ENCODE data around the gene VSIR. TPM values are rescaled to one million over a fixed set of nuclear protein-coding genes. Genes with fewer than 3 reads are reported as not detected.

VSIR gene
- total and polyA plus RNA-seq, 3 donors from 2014 or later = 26.1 to 54.6 (median 54.4) TPM

DNA sequence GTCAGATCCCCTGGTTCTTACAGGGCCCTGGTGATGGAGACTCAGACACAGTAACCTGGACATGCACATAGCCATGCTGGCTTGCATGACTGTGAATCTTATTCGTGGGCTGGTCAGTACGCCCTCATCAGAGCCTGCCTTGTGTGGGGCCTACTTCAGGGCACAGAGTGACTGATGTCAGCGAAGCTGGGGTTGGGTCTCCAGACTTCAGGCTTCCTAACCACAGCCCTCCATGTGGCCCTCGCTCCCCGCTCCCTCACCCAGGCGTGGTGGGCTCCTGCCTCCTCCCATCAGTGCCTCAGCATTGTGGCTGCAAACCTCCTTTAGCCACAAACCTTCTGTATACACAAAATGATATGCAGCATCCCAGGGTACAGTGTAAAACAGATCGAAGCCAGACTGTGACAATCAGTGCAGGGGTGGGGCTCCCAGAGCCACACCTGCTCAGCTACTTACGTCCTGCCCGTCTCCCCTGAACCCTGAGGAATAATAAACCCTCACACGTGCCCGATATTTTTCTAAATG, 46.7 kb downstream of the VSIR start:
- no peaks in the 10 kb centered on the region for H3K36me3 ChIP-seq (ENCODE audit: low read depth, missing control alignments)
- TF ChIP-seq, protein P1, sequence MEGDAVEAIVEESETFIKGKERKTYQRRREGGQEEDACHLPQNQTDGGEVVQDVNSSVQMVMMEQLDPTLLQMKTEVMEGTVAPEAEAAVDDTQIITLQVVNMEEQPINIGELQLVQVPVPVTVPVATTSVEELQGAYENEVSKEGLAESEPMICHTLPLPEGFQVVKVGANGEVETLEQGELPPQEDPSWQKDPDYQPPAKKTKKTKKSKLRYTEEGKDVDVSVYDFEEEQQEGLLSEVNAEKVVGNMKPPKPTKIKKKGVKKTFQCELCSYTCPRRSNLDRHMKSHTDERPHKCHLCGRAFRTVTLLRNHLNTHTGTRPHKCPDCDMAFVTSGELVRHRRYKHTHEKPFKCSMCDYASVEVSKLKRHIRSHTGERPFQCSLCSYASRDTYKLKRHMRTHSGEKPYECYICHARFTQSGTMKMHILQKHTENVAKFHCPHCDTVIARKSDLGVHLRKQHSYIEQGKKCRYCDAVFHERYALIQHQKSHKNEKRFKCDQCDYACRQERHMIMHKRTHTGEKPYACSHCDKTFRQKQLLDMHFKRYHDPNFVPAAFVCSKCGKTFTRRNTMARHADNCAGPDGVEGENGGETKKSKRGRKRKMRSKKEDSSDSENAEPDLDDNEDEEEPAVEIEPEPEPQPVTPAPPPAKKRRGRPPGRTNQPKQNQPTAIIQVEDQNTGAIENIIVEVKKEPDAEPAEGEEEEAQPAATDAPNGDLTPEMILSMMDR (IDR thresholded peaks at IDR 0.05) = no peak
- TF ChIP-seq POLR2A (IDR thresholded peaks at IDR 0.05) = no peak
- intact Hi-C loops (cut with DNase I; ENCODE audit: low total_unique reads) = no loop called here
- no peaks in the 10 kb centered on the region for H3K9me3 ChIP-seq
- no peak for DNase-seq
- WGBS, 2 donors = 88 to 92% methylated on average over 10 to 11 of the region's 11 CpGs
- H3K4me1 ChIP-seq = peaks cover 18% of the 10 kb centered on the region
- H3K27ac ChIP-seq = no peak overlapping the region
- no peaks in the 10 kb centered on the region for H3K27me3 ChIP-seq
- no peak overlapping the region for H3K4me3 ChIP-seq

DNA sequence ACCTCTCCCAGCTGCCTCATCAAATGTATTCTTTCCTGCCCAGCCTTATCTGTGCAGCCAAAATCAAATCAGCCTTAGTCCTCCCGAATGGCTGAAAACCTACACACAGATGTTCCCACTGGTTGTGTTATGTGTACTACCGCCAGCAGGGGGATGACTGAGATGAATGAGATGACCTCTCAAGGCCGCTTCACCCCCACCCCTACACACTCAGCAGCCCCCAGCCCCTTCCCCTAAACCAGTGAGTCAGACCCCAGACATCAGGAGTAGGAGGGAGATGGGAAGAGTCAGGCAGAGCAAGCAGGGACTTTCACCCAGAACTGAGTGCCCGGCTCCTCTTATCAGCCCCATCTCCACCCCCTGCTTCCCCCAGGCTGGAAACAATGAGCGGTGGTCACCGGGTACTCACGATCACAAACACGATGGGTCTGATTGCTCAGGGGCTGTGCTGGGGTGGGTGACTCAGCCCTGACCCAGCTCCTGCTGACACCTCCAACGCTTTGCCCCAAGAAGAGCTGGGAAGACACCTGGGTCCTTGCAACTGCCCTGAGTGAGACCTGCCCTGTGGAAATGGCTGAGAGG, 47.2 kb downstream of the VSIR start:
- H3K9me3 ChIP-seq = no peaks in the 10 kb centered on the region
- H3K27me3 ChIP-seq = no peaks in the 10 kb centered on the region
- DNase-seq = no peak
- peaks cover 18% of the 10 kb centered on the region for H3K4me1 ChIP-seq
- H3K27ac ChIP-seq = no peak overlapping the region
- H3K36me3 ChIP-seq (ENCODE audit: low read depth, missing control alignments) = no peaks in the 10 kb centered on the region
- no peak overlapping the region for H3K4me3 ChIP-seq
- intact Hi-C loops (cut with DNase I; ENCODE audit: low total_unique reads) = no loop called here
- no peak for TF ChIP-seq POLR2A (IDR thresholded peaks at IDR 0.05)
- TF ChIP-seq, protein P1 (IDR thresholded peaks at IDR 0.05) = peak in 1 of 3 experiments; percentile 14
- 74 to 75% methylated on average over 3 to 9 of the region's 9 CpGs for WGBS, 2 donors

DNA sequence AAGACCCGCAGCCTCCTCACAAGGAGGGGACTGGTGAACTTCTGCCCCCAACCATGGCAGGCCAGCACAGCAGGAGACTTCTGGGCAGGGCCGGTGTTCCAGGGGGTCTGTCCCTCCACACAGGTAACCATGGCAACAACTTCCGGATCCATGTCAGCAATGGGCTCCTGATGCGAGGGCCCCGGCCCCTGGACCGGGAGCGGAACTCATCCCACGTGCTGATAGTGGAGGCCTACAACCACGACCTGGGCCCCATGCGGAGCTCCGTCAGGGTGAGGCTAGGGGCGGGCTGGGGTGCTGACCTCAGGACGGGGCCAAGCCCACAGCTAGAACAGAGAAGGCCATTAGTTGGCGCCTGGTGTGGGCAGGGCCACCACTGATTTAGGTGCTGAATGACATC, 48.1 kb downstream of the VSIR start:
- H3K27me3 ChIP-seq = no peaks in the 10 kb centered on the region
- 96% methylated on average over 14 of the region's 14 CpGs; no CpG with 5 or more reads in 1 of the 2 donors for WGBS, 2 donors
- H3K27ac ChIP-seq = no peak overlapping the region
- H3K9me3 ChIP-seq = no peaks in the 10 kb centered on the region
- H3K4me1 ChIP-seq = peaks cover 18% of the 10 kb centered on the region
- H3K4me3 ChIP-seq = no peak overlapping the region
- no peaks in the 10 kb centered on the region for H3K36me3 ChIP-seq (ENCODE audit: low read depth, missing control alignments)
- no peak for DNase-seq
- intact Hi-C loops (cut with DNase I; ENCODE audit: low total_unique reads) = no loop called here
- TF ChIP-seq, protein P1 (IDR thresholded peaks at IDR 0.05) = no peak
- TF ChIP-seq POLR2A (IDR thresholded peaks at IDR 0.05) = no peak

DNA sequence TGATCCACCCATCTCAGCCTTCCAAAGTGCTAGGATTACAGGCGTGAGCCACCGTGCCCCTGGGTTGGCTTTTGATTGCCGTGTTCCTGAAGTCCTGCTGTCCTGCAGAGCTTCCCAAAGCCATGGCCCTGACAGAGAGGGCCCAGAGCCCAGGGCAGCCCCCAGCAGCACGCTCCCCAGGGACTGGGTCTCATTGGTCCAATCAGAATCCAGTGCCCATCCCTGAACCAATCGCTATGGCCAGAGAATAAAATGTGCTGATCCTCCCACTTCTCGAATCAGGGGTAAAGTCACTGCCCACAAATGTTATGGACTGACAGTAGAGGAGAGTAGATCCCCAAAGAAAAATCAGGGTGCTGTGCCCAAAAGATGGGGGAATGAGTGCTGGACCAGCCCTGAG, 48.8 kb downstream of the VSIR start:
- no peak for DNase-seq
- Histone ChIP-seq H3K4me1 (peaks cover 18% of the 10 kb centered on the region), H3K27ac (no peak overlapping the region), H3K9me3 (no peaks in the 10 kb centered on the region), H3K36me3 (ENCODE audit: low read depth, missing control alignments) (no peaks in the 10 kb centered on the region), H3K27me3 (no peaks in the 10 kb centered on the region), H3K4me3 (no peak overlapping the region)
- intact Hi-C loops (cut with DNase I; ENCODE audit: low total_unique reads) = no loop called here
- 83 to 85% methylated on average over 6 of the region's 6 CpGs for WGBS, 2 donors
- no peak for TF ChIP-seq POLR2A (IDR thresholded peaks at IDR 0.05)
- TF ChIP-seq, protein P1 (IDR thresholded peaks at IDR 0.05) = no peak

DNA sequence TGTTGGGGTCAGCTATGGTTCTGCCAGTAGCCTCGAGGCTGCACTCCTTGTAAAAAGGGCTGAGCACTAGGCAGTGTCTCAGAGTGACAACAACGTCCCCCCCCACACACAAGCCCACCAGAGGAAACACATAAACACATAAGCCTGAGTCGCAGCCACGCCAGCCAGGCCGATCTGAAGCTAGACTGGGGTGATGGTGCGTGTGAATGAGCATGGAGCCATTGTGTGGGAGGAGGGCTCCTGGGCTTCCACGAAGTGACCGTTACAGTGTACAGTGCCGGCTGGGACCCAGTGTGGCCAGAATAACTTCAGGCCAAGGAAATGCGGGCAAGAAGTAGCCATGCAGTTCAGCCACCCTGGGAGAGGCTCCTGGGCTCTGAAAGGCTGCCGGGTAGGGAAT, 50.0 kb downstream of the VSIR start:
- Histone ChIP-seq H3K36me3 (ENCODE audit: low read depth, missing control alignments) (no peaks in the 10 kb centered on the region), H3K4me1 (peaks cover 18% of the 10 kb centered on the region), H3K27me3 (no peaks in the 10 kb centered on the region), H3K27ac (no peak overlapping the region), H3K9me3 (no peaks in the 10 kb centered on the region), H3K4me3 (no peak overlapping the region)
- no peak for DNase-seq
- intact Hi-C loops (cut with DNase I; ENCODE audit: low total_unique reads) = no loop called here
- 94 to 97% methylated on average over 6 to 11 of the region's 11 CpGs for WGBS, 2 donors
- TF ChIP-seq, protein P1 (IDR thresholded peaks at IDR 0.05) = no peak
- no peak for TF ChIP-seq POLR2A (IDR thresholded peaks at IDR 0.05)

Measured in testis (tissue), 3 donors.